Measurements from ENCODE around the gene RBM8A.
"Not testable (repeated sequence)": the region's sequence is repeated elsewhere in the genome, so short reads cannot be mapped to it uniquely, and the experiment has no call there.

The RBM8A gene

DNA sequence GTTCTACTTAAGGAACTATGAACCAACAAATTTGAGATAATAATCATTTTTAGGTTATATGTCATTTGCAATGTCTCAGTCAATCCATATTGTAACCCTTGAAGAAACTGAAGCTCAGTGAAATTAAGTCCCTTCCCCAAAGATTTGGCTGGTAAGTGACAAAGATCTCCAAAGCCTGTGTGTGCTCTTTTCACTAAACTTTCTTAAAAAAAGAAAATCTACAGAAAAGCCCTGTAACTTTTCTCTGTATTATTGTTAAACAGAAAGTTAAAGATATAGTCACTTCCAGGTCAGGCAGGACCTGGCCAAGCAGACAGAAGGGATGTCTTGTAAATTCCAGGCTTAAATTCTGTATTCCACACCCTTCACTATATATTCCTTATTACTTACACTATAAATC lies 29.1 kb upstream of the RBM8A start:
- DNase-seq: no peak

DNA sequence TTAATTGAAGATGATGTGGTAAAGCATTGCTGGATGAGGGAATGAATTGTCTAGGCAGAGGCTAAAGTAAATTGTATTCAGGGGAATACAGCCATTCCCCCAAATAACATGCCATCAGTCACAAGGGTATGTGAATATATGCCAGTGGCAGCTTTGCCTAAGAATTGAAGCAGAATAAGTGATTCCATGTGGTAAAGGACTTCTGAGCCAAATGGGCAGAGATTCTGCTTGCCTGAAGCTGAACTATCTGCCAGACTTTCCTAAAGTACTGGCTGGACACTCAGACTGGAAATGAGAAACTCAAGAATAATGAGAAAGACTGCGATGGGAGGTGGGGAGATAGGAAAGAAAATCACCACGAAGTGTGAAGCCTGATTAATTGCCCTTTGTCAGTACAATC lies 28.2 kb upstream of the RBM8A start:
- no peak for DNase-seq

DNA sequence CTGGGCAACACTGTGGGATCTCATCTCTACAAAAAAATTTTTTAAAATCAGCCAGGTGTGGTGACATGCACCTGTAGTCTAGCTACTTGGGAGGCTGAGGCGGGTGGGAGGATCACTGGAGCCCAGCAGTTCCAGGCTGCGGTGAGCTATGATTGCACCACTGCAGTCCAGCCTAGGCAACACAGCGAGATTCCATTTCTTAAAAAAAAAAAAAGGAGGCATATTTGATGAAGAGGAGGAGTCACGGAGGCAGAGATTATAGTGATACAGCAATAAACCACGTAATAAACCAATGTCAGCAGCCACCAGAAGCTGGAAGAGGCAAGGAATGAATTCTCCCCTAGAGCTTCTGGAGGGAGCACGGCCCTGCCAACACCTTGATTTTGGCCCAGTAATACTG lies 26.6 kb upstream of the RBM8A start:
- no peak for DNase-seq

DNA sequence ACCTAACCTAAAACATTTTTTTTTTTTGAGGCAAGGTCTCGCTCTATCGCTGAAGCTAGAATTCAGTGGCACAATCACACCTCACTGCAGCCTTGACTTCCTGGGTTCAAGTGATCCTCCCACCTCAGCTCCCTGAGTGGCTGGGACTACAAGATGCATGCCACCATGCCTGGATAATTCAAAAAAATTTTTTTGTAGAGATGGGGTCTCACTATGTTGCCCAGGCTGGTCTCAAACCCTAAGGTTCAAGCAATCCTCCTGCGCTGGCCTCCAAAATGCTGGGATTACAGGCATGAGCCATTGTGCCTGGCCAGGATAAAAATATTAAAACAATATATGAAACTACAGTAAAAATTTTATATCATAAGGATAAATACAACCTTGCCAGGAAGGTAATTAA lies 25.6 kb upstream of the RBM8A start:
- no peak for DNase-seq

DNA sequence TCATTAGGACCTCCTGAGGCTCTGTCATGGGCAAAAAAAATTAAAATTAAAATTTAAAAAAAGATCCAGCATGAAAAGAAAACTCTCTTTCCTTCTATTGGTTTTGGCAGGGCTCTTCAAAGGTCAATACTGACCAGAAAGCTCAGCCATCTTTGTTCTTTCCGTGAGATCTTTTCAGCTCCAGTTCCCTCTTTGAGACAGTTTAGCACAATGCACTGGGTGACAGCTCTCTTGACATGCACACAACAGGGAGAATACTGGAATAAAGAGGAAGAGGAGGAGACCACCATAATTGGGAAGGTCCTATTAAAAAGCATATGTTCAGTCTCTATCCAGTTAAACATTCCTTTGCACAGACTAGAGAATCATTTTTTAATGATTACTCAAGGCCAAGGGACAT lies 24.2 kb upstream of the RBM8A start:
- DNase-seq: no peak

DNA sequence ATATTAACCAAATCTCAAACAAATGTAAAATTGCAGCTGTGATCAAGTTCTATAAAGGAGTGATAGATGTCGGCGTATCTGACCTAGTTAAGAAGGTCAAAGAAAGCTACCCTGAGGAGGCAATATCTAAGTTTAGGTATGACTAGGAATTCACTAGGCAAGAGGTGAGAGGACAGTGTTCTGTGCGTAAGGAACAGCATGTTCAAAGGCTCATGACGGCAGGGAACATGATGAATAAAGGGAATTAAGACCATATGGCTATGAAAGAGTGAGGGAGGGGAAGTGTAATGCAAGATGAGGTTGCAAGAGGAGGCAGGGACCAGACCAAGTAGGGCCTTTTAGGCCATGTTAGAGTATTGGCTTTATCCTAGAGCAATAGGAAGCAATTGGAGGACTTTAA lies 21.9 kb upstream of the RBM8A start:
- no peak for DNase-seq

DNA sequence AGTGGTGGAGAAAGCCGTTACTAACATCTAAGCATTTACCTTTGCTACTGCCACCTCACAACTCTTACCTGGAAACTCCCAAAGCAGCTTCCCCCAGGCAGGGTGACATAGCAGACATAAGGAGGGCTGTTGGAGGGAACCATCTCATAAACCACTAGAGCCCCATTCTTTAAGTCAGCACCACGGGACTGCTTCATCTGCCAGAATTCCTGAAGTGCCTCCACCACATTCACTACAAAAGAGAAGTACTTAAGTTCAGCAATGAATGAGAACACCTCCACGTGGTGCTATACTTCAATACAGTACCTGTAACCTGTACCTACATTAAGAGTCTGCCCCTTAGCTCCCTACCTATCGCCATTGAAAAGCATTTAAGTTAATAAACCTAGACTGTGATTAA lies 20.3 kb upstream of the RBM8A start:
- no peak for DNase-seq

DNA sequence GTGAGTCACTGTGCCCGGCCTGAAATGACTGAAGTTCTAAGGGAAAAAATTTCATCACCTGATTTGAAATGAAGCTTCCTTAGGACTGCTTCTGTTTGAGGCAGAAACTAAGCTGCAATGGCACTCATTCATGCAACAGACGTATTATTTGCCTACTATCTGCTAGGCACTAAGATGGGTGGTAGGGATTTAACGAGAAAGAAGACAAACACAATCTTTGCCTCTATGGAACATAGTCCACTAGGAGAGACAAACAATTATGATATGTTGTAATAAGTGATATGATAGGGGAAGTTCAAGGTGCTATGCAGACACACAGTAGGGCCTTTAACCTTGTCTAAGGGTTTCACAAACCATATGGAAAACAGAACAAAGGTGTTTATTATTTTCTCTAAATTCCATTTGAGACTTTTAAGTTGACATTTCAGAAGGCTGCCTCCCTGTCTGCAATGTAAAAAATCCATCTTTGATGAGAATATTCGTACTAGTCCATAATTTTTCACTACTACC lies 19.2 kb upstream of the RBM8A start:
- no peak for DNase-seq

DNA sequence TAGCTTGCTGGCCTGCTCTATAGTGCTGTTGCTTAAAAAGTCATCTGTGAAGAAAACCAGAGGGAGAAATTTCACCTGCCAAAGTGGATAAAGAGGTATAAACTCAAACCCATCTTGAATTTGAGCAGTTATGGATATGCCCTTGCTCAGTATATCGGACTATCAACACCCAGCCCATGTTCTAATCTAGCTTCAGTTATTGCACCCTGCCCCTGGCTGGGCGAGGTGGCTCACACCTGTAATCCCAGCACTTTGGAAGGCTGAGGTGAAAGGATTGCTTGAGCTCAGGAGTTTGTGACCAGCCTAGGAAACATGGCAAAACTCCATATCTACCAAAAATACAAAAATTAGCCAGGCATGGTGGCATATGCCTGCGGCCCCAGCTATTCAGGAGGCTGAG lies 17.2 kb upstream of the RBM8A start:
- no peak for DNase-seq

DNA sequence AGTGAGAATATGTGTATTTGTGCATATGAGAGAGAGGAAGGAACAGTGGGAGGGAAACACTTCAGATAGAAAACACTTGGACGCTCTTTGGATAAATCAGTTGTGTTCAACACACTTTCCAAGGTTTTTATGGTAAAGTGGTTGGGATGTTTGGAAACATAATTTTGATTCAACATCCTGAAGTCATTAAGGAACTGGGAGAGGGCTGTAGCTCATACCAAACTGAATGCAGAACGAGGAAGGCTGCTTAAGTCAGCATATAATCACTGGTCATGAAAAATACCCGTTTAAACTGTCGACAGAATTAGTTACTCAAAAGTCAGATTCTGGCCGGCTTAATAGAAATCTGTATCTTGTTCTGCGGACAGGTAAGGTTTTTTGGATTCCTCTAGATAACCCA lies 15.6 kb upstream of the RBM8A start:
- DNase-seq: no peak

DNA sequence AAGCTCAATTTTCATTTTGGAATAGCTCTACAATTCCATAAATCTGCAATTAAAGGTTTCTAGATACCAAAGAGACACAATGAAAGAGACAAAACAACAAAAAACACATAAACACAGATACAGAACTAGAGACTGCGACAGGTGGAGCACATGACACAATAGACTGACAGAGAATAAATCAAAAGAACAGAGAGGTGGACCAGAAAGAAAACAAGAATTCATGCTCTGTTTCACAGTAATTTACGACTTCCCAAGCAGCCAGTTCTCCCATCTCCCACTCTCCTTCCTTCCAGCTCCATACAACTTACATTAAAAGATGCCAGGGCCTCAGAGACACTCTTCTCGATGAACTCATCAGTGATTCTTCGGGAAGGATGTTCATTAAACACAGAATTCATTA lies 15.1 kb upstream of the RBM8A start:
- DNase-seq: no peak

DNA sequence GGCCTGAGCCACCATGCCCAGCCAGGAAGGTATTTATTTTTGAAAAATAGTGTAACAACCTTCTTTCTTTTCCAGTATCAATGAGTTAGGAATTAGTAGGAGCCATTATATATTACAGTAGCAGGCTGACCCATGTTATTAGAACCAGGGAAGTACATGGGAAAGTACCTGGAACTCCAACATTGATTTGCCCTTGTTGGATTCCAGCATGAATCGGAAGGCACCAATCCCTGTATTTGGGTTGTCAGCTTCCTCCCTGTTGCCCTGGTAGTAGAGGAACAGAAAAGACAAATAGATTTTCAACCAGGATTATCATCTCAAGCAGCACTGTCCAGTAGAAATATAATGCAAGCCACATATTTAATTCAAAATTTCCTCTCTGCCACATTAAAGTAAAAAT lies 10.2 kb upstream of the RBM8A start:
- no peak for DNase-seq

DNA sequence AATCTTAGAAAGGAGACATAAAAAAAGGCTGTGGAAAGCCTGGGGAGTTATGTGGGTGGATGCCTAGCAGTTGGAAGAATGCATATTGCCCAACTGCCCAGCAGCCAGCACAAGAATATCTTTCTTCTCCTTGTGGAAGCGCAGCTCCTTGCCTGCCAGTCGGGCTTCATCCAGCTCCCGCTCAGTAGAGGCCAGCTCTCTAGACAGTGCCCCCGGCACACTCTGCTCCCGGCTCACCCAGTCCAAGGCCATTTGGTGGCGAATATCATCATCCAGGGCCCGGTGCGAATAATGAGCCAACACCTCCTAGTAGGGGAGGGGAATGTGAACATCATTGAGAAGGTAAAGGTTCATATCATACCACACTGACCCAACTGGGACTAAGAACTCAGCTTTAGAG lies 9.0 kb upstream of the RBM8A start:
- no peak for DNase-seq

DNA sequence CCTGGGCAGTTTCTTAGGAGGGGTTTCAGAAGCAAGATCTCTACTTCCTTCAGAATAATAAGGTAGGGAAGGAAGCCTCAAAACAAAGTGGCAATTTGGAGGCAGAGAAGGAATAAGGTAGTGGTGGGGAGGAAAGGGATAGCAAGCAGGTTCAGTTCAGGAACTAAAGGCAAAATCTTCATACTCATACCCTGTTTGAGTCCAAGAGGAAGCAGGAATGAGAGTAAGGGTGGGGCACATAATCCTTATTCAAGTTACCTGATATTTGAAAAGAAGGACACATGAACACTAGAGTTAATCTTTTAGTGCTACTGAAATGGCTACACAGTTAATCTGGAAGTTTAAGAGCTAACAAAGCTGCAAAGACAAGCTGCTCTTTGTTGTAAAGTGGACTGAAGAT lies 8.4 kb upstream of the RBM8A start:
- DNase-seq: no peak

DNA sequence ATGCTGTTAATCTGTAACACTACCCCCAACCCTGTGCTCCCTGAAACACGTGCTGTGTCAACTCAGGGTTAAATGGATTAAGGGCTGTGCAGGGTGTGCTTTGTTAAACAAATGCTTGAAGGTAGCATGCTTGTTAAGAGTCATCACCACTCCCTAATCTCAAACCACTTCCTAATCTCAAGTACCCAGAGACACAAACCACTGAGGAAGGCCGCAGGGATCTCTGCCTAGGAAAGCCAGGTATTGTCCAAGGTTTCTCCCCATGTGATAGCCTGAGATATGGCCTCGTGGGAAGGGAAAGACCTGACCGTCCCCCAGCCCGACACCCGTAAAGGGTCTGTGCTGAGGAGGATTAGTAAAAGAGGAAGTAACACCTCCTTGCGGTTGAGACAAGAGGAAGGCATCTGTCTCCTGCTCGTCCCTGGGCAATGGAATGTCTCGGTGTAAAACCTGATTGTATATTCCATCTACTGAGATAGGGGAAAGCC lies 5.3 kb upstream of the RBM8A start:
- not testable (repeated sequence) for DNase-seq

DNA sequence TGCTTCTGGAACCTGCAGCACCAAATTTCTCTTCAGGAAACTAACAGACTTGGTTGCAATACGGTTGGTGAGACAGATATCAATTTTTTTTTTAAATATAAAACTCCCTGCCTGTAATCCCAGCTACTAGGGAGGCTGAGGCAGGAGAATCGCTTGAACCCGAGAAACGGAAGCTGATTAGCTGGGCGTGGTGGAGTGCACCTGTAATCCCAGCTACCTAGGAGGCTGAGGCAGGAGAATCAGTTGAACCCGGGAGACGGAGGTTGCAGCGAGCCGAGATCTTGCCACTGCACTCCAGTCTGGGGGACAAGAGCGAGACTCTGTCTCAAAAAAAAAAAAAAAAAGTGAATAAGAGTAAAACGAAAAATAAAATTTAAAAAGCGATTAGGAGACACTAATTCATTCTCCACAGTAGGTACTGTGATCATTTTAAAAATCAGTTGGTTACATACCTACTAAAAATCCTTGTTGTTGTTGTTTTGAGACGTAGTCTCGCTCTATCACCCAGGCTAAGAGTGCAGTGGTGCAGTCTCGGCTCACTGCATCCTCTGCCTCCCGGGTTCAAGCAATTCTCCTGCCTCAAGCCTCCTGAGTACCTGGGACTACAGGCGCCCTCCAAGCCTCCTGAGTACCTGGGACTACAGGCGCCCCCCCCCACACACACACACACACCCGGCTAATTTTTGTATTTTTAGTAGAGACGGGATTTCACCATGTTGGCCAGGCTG lies 796 bp upstream of the RBM8A start:
- no peak for DNase-seq

DNA sequence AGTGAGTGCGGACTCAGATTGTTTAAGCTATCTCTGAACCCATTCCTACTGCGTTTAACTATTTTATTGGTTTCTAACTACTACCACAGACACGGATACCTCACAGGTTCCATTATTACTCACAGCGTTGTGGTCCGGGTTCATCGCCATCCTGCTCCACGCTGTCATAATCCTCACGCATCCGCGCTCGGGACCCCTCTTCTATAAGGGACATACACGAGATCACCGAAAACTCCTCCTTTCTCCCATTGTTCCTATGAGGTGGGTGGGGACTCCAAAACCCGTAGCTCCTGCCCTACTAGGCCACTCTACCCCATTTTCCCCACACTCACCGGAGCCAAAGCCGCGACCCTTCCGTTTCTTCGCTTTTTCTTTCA lies 610 bp downstream of the RBM8A start:
- DNase-seq: peak; percentile 70

DNA sequence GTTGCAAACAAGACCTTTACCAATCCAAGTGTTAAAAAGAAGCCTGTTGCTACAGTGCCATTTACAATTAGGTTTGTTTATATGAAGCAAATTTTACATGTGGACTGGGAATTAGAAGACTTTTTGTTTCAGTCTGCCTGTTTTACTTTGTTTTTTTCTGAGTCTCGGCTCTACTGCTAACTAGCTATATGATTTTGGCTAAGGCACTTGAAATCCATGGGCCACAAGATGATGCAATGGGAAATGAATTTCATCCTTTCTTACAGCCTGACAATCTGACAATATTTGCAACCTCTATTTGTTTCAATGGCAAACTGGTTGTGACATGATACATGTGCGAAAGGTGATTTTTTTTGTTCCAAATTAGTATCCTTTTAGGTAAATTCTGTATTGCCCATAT lies 5.0 kb downstream of the RBM8A start:
- DNase-seq: no peak

DNA sequence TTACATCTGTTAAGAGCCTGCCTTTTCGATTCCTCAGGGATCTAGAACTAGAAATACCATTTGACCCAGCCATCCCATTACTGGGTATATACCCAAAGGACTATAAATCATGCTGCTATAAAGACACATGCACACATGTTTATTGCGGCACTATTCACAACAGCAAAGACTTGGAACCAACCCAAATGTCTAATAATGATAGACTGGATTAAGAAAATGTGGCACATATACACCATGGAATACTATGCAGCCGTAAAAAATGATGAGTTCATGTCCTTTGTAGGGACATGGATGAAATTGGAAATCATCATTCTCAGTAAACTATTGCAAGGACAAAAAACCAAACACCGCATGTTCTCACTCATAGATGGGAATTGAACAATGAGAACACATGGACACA lies 7.0 kb downstream of the RBM8A start:
- DNase-seq: not testable (repeated sequence)

DNA sequence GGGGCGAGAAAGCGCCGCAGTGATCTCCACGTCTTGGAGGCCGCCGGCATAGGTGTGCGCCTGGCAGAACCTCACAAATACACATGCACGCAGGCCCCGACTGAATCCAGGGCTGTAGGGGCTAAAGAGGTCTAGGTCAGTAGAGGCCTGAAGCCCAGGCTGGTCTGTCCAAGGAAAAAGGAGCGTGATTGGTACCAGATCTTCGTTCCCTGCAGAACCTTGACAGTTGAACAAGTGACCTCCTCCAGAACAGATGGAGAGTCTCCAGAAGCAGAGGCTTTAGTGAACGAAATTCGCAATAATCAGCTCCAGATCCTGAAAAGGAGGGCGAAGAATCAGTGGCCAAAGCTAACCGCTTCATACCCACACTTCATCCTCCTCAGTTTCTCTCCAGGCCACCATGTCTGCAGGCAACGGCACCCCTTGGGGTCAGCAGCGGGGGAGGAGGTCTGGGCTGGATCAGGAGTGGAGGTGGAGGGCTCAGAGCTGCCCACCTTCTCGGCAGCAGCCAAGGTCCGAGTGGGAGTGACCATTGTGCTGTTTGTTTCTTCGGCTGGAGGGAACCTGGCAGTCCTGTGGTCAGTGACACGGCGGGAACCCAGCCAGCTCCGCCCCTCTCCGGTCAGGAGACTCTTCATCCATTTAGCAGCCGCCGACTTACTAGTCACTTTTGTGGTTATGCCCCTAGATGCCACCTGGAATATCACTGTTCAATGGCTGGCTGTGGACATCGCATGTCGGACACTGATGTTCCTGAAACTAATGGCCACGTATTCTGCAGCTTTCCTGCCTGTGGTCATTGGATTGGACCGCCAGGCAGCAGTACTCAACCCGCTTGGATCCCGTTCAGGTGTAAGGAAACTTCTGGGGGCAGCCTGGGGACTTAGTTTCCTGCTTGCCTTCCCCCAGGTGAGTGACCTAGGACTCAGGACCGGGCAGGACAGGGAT lies 8.0 kb downstream of the RBM8A start:
- DNase-seq: peak; percentile 9

DNA sequence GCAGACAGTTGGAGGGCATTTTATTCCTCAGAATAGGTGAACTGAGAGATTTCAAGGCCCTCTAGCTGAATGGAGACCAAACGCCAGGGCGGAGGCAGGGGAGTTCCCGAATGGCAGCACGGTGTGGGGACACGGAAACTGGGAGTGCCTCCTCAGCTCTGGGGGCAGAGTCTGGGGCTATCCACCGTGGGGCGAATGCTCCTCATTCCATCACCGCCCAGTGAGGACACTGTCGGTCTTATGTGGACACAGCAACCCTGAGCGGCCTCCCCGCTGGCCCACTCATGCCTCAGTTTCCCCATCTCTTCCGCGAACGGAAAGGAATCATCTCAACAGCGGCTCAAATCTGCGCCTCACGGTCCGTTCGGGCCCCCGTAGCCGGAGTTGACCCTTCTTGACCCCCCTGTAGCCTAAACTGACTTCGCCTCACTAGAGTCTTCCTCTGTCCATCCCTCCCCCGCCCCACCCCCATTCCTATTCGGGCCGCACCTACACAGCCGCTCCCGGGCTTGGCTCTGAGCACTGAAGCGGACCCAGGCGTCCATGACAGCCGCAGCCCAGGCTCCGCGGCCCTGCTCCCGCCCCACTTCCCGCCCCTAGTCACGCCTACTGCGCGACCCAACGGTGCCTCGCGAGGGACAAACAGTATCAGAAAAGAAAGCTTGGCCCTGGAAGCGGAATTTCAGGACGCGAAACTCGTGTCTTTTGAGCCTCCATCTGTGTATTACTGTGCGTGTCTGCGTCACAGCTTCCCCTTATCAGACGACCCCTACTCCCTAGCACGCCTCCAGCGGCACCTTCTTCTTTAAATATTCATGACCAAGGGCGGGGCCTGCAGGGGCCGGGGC lies 8.9 kb downstream of the RBM8A start, which contains the start of gene PEX11B:
TSS of gene PEX11B (minus strand) at position 574 of the 848 bp plus-strand sequence. CDS start at position 545, 29 bp downstream.
- peak; percentile 90 for DNase-seq

DNA sequence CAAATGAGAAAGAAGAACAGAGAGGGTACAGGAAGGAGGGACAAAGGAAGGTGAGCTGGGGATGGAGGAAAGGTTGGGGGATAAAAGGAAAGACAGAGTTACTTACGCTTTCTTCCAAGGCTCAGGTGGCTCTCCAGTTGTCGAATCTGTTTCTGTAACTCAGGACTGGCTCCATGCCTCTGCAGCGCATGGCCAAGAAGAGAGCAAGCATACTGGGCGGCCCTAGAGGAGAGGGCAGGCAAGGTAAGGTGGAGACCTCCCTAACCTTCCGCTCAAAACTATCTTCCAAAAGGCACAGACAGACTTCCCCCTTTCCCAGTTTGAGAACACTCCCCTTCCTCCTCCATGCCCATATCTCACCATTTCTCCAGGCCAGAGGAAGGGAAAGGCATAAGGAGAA lies 9.7 kb downstream of the RBM8A start:
- DNase-seq: no peak

DNA sequence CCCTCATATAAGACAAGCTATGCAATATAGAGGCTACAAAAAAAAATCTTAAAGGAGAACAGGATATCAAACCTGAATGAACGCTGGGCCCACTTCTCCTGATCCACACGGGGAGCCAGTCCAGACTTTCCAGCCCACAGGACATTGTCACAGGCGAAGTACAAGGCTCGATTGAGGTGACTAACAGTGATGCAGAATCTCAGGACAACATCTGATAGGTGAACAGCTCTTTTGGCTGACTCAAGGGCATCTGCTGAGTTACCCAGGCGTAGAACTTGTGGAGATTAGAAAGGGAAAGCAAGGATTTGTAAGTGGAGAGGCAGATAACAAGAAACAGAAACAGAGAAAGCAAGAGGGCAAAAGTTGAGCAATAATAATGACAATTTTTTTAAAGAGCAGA lies 10.5 kb downstream of the RBM8A start:
- peak; percentile 17 for DNase-seq
